GM21786 (cell line): Measurements from ENCODE around the gene NHLRC4.

Experiments
- ATAC-seq: cut with Tn5 transposase; IDR thresholded peaks from one replicate; pipeline ENCODE4 v1.9.1; 2021; ENCODE audit not compliant: unreplicated experiment

Gene NHLRC4

DNA sequence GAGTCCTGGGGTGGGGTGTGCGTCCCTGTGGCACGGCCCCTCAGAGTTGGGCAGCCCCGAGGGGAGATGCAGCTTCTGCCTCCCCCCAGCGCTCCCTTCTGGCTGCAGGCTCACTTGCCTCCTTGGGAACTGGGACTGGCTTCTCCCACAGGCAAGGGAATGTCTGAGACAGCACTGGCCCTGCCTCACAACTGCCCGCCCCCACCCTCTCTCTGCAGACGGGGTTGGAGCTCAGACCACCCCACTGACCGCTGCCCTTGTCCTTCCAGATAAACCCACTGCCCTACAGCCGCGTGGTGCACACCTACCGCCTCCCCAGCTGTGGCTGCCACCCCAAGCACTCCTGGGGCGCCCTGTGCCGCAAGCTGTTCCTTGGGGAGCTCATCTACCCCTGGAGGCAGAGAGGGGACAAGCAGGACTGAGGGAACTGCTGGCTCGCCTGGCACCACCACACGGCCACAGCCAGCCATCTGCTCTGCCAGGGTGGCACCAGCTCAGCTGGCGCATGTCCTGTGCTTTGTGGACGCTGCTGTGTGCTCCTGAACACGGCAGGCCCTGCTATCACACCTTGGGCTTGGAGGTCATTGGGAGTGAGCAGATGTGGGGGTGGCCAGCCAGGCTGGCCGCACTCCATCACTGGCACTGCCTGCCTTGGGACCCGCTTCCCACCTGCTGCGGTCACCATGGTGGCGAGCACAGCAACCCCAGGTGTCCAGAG, 16.0 kb downstream of the NHLRC4 start:
- ATAC-seq = no peak

DNA sequence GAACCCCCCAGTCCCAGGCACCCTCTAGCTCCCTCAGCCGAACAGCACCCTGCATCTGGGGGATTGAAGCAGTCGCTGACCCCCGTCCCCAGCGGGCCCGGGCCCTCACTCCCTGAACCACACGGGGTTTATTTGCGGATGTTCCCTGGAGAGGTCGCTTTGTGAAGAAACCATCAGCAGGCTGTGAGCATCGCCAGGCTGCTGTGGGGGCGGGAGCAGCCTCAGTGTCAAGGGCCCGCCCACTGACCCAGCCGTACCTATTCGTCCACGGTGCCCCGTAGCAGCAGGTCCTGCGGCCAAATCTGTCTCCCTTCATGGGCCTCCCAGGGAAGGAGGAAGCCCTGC, 16.6 kb downstream of the NHLRC4 start:
- ATAC-seq = no peak

DNA sequence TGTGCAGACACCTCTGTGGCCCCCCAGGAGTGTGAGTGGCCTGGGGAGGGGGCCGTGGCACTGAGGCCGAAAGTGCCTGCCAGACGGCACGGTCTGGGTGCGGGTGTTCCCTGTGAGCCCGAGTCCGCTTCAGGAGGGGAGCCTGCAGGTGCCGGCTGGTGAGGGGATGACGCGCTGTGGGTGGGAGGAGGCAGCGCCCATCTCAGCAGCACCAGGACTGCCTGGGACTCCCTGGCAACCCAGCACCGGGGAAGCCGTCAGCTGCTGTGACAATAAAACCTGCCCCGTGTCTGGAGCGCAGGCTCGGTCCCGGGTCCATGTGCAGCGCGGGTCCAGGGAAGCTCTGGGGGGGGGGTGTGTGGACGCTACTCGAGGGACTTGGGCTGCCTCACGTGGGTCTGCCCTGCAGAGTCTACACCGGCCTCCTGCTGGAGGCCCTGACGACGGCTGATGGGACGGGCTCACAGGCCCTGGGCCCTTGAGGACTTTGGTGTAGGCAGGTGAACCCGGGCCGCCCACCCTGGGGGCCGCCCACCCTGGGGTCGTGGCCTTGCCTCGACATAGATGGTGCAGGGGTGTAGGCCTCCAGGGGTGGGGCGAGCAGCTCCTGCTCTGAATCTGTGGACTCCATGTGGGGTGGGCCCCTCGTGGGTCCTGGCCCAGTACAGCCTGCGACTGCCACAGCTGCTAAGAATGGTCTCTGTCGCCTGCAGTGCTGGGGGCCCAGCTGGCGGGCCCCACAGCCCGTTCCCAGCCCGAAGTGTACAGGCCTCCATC, 17.2 kb downstream of the NHLRC4 start:
- ATAC-seq = no peak

- no peak for ATAC-seq
Observed at GRCh38 chr16:585351-585750, 18.5 kb downstream of the NHLRC4 start.

DNA sequence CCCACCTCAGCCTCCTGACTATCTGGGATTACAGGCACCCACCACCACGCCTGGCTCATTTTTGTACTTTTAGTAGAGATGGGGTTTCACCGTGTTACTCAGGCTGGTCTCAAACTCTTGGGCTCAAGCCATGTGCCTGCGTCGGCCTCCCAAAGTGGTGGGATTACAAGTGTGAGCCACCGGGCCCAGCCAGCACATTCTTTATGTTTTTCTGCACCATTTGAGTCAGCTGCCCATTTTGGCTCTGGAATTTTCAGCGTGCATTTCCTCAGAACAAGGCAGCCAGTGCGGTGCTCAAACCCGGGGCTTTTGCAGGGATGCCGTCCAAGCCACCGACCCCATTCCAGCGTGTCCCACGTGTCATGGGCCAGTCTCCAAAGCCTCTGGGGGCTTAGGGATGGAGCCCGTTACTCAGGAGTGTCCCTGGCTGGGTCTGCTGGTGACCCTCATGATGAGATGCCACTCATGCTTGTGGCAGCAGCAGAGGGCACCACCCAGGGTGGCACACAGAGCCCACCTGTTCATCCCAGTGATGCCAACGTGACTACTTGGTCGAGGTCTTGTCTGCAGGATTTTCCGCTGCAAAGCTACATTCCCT, 19.3 kb downstream of the NHLRC4 start:
- no peak for ATAC-seq

- no peak for ATAC-seq
Observed at GRCh38 chr16:586645-587590, 20.1 kb downstream of the NHLRC4 start.

- peak; percentile 10 for ATAC-seq
Observed at GRCh38 chr16:588639-588888, 21.8 kb downstream of the NHLRC4 start.

- peak; percentile 74 for ATAC-seq
Observed at GRCh38 chr16:588889-589657, 22.3 kb downstream of the NHLRC4 start.

- peak; percentile 75 for ATAC-seq
Observed at GRCh38 chr16:589658-590187, 22.9 kb downstream of the NHLRC4 start, which contains the start of gene RAB40C. Gene RAB40C, plus strand, starts transcription at chr16:590066. Its CDS starts 226 bp downstream, at chr16:590292.

DNA sequence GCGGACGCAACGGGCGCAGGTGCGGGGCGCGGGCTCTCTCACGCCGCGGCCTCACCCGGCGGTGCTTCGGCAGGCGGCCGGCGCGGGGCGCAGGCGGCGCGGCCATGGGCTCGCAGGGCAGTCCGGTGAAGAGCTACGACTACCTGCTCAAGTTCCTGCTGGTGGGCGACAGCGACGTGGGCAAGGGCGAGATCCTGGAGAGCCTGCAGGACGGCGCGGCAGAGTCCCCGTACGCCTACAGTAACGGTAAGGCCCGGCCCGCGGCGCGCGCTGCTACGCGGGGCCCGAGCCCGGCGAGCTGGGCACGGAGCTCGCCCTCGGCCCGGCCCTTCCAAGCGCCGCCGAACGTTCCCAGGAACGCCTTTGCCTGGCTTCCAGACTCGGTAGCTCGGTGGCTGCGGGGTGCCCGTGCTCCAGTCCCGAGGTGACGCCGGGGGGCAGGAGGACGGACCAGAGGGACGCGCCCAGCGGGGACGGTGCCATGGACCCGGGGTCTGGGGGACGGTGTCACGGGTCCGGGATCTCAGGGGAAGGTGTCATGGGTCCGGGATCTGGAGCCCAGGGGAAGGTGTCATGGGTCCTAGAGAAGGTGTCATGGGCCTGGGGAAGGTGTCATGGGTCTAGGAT, 23.5 kb downstream of the NHLRC4 start:
- ATAC-seq = no peak

- ATAC-seq = no peak
Observed at GRCh38 chr16:590815-591200, 24.0 kb downstream of the NHLRC4 start.

- no peak for ATAC-seq
Observed at GRCh38 chr16:591231-591630, 24.4 kb downstream of the NHLRC4 start.

GRCh38 chr16:591892-592517, 25.2 kb downstream of the NHLRC4 start:
- no peak for ATAC-seq

- ATAC-seq = no peak
Observed at GRCh38 chr16:592518-593306, 25.9 kb downstream of the NHLRC4 start.

DNA sequence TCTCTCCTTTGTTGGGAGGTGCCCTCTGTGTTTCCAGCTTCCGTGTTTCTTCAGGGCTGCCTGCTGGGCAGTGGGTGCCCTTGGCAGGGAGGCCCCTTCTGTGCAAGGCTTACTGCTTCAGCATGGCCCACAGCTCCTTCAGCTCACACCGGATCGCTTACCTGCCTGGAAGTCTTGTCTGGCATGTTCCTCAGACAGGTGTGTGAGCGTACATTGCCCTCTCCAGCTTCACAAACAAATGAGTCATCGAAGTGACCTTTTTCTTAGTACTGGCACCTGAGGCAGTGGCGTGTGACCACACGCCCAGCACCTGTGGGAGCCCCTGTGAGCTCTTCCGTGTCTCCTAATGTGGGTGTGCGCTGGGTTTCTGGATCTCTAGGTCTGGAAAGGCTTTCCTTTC, 26.6 kb downstream of the NHLRC4 start:
- ATAC-seq = no peak

GRCh38 chr16:593807-594206, 27.0 kb downstream of the NHLRC4 start:
- no peak for ATAC-seq

GRCh38 chr16:595094-595528, 28.3 kb downstream of the NHLRC4 start:
- no peak for ATAC-seq

GRCh38 chr16:595942-596735, 29.3 kb downstream of the NHLRC4 start:
- ATAC-seq = no peak
